A549 (cell line): Measurements from ENCODE around the gene SYNPO2. TPM values are rescaled to one million over a fixed set of nuclear protein-coding genes. Genes with fewer than 3 reads are reported as not detected.

ENCODE experiments used
- ATAC-seq, 2 experiments: fragments of 200-7000 bp in 1 of 2; fragments of >200 bp in 1 of 2; cut with Nextera tagmentation in 1 of 2; cut with Tn5 transposase in 1 of 2; 3 replicates each; pipeline versions ENCODE4 v1.8.0 to v1.9.1; 2018 to 2020; ENCODE audit warnings: mild to moderate bottlenecking in 1 of 2, moderate library complexity in 1 of 2
- CTCF ChIA-PET: fragments of 300-600 bp; sonication (Branson Sonifier 250); formaldehyde crosslinking; extraction: SDS; loops from one replicate; lab custom pipeline; 2021; ENCODE audit warnings: antibody characterized with exemption, inconsistent platforms; lab: Yijun Ruan, JAX
- POLR2A ChIA-PET: fragments of 350-600 bp; formaldehyde crosslinking; extraction: SDS; loops from one replicate; lab custom pipeline; 2021; ENCODE audit warnings: antibody characterized with exemption, inconsistent platforms; lab: Yijun Ruan, JAX
- DNase-seq, 2 experiments: peaks; one replicate each; pipeline versions ENCODE4 v3.0.0 to v3.0.0-alpha.2; 2011 to 2016; ENCODE audit warnings: low read depth in 1 of 2, low spot score in 1 of 2
- FAIRE-seq: peaks from 2 replicates; lab custom pipeline; 2011; peaks lifted over from hg19 to GRCh38; lab: Jason Lieb, UNC
- H3K27ac ChIP-seq, 2 experiments: fragments of >200 bp; sonication (Bioruptor Twin); formaldehyde crosslinking; 3 replicates each; pipeline ENCODE4 v1.5.1; 2016 to 2017
- H3K4me1 ChIP-seq: fragments of >200 bp; sonication (Bioruptor Twin); formaldehyde crosslinking; 3 replicates; pipeline ENCODE4 v1.6.1; 2016
- H3K4me2 ChIP-seq: fragments of >200 bp; sonication (Bioruptor Twin); formaldehyde crosslinking; 3 replicates; pipeline ENCODE4 v1.6.1; 2016
- H3K4me3 ChIP-seq: fragments of >200 bp; sonication (Bioruptor Twin); formaldehyde crosslinking; 3 replicates; pipeline ENCODE4 v1.5.1; 2016
- H3K9me3 ChIP-seq: fragments of >200 bp; sonication (Bioruptor Twin); formaldehyde crosslinking; 3 replicates; pipeline ENCODE4 v1.6.1; 2016
- CTCF ChIP-seq: fragments of >200 bp; sonication (Bioruptor Twin); formaldehyde crosslinking; IDR thresholded peaks from 3 replicates; pipeline ENCODE4 v1.5.1; 2016
- ESRRA ChIP-seq: fragments of 150-350 bp; IDR thresholded peaks from 2 replicates; pipeline ENCODE4 v1.6.1; 2014; ENCODE audit warnings: mild to moderate bottlenecking, low read length, borderline replicate concordance
- HMGXB4 ChIP-seq: fragments of 250-450 bp; sonication (Bioruptor Pico); IDR thresholded peaks from 2 replicates; pipeline ENCODE4 v1.5.0; 2021; ENCODE audit warnings: mild to moderate bottlenecking, moderate library complexity, borderline replicate concordance
- HOXA7 ChIP-seq: fragments of 250-450 bp; sonication (Bioruptor Pico); IDR thresholded peaks from 2 replicates; pipeline ENCODE4 v1.5.0; 2020; ENCODE audit warnings: mild to moderate bottlenecking, moderate library complexity
- MAX ChIP-seq: IDR thresholded peaks from 2 replicates; pipeline ENCODE4 v1.6.1; 2012
- RAD21 ChIP-seq, 2 experiments: fragments of >200 bp in 1 of 2; sonication (Bioruptor Twin) in 1 of 2; formaldehyde crosslinking in 1 of 2; IDR thresholded peaks in 1 of 2; conservative IDR thresholded peaks in 1 of 2; 2 replicates in 1 of 2; 3 replicates in 1 of 2; pipeline ENCODE4 v1.6.1; 2012 to 2018; ENCODE audit warnings: inconsistent platforms in 1 of 2
- SMC3 ChIP-seq: fragments of >200 bp; sonication (Bioruptor Twin); formaldehyde crosslinking; IDR thresholded peaks from 3 replicates; pipeline ENCODE4 v1.6.1; 2018; ENCODE audit warnings: inconsistent platforms
- TFCP2L1 ChIP-seq: fragments of 250-450 bp; sonication (Bioruptor Pico); IDR thresholded peaks from 2 replicates; pipeline ENCODE4 v1.5.0; 2021; ENCODE audit warnings: mild to moderate bottlenecking
- ZFP36 ChIP-seq: fragments of 450-650 bp; IDR thresholded peaks from 2 replicates; pipeline ENCODE4 v1.6.1; 2014; ENCODE audit warnings: borderline replicate concordance; ENCODE audit not compliant: partially characterized antibody
- WGBS: methylation state at CpG from one replicate; pipeline ENCODE4 v1.1.6; 2017; ENCODE audit errors: missing lambda C conversion rate; 5-methylcytosine and 5-hydroxymethylcytosine counted together
- polyA plus RNA-seq, 4 experiments: library from polyadenylated mRNA; depleted of rRNA in 3 of 4; stranded (reverse); fragments of >200 nt; fragmentation: RNase III in 1 of 4; extraction: RNeasy Plus Mini Kit Qiagen cat#74134 plus additional on column Dnase treatment in 1 of 4; gene quantifications; 2 replicates in 3 of 4; 3 replicates in 1 of 4; pipeline ENCODE4 v1.2.3, GENCODE V29; 2011 to 2017
- TF ChIP-seq, protein P1 (sequence below): fragments of 450-650 bp; IDR thresholded peaks from 2 replicates; pipeline ENCODE4 v1.6.1; 2014; ENCODE audit warnings: antibody characterized with exemption
- TF ChIP-seq, protein P2 (sequence below): fragments of 200-600 bp; sonication (generic); IDR thresholded peaks from 2 replicates; pipeline ENCODE4 v1.6.1; 2016; ENCODE audit warnings: antibody characterized with exemption, mild to moderate bottlenecking, moderate library complexity

SYNPO2 gene
- polyA plus RNA-seq, 2 of the 4 experiments (the other 2 are of a cell fraction) = 2.5 to 8.8 TPM

- no peak for TF ChIP-seq ESRRA
These were observed 30.9 kb upstream of the SYNPO2 start (continued) for GRCh38 chr4:118857760-118858159.

DNA sequence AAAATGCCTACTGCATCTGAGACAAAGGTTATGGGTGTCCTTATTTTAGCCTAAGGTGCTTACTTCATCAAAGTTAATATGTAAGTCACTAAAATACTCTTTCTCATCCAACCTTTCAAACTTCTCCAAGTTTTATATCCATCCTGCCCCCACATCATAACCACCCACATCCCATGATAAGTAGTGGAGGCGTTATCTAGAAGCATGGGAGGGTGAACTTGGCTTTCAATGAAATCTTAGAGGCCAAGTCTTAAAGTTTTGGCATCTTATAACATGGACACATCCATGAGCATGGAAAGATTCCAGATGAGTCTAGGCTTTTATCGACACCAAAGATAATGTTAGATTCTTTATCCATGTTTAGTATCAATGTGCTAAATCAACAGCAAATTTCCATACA is 29.9 kb upstream of the SYNPO2 start:
- TF ChIP-seq, protein P1, sequence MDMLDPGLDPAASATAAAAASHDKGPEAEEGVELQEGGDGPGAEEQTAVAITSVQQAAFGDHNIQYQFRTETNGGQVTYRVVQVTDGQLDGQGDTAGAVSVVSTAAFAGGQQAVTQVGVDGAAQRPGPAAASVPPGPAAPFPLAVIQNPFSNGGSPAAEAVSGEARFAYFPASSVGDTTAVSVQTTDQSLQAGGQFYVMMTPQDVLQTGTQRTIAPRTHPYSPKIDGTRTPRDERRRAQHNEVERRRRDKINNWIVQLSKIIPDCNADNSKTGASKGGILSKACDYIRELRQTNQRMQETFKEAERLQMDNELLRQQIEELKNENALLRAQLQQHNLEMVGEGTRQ = no peak
- TF ChIP-seq HOXA7 (CRISPR knock-in tag) = no peak
- TF ChIP-seq MAX = no peak
- TF ChIP-seq HMGXB4 (CRISPR knock-in tag) = no peak
- DNase-seq (no peak), ATAC-seq (no peak), FAIRE-seq (no peak)
- H3K4me1 ChIP-seq = no peaks in the 10 kb centered on the region
- ChIA-PET CTCF (no interaction called here), POLR2A (no interaction called here)
- no peak overlapping the region for H3K4me3 ChIP-seq
- no peak overlapping the region for H3K27ac ChIP-seq
- no peak overlapping the region for H3K4me2 ChIP-seq
- H3K9me3 ChIP-seq = no peaks in the 10 kb centered on the region
- 77% methylated on average over 2 of the region's 2 CpGs for WGBS

- POLR2A ChIA-PET = no interaction called here
- 6% methylated on average over 5 of the region's 5 CpGs for WGBS
- no peaks in the 10 kb centered on the region for H3K4me1 ChIP-seq
- no peak overlapping the region for H3K4me3 ChIP-seq
- CTCF ChIA-PET = interaction anchor here (0.6 to 2.0 kb wide), 17 partner anchors 9 to 124 kb away, joined by 3 to 9 read pairs (median 4); no protein-coding TSS in a partner anchor
- H3K9me3 ChIP-seq = no peaks in the 10 kb centered on the region
- ATAC-seq = peak; percentile 81 to 92
- FAIRE-seq = no peak
- H3K27ac ChIP-seq = no peak overlapping the region
- peak; percentile 49 to 50 for DNase-seq
- TF ChIP-seq, protein P2, sequence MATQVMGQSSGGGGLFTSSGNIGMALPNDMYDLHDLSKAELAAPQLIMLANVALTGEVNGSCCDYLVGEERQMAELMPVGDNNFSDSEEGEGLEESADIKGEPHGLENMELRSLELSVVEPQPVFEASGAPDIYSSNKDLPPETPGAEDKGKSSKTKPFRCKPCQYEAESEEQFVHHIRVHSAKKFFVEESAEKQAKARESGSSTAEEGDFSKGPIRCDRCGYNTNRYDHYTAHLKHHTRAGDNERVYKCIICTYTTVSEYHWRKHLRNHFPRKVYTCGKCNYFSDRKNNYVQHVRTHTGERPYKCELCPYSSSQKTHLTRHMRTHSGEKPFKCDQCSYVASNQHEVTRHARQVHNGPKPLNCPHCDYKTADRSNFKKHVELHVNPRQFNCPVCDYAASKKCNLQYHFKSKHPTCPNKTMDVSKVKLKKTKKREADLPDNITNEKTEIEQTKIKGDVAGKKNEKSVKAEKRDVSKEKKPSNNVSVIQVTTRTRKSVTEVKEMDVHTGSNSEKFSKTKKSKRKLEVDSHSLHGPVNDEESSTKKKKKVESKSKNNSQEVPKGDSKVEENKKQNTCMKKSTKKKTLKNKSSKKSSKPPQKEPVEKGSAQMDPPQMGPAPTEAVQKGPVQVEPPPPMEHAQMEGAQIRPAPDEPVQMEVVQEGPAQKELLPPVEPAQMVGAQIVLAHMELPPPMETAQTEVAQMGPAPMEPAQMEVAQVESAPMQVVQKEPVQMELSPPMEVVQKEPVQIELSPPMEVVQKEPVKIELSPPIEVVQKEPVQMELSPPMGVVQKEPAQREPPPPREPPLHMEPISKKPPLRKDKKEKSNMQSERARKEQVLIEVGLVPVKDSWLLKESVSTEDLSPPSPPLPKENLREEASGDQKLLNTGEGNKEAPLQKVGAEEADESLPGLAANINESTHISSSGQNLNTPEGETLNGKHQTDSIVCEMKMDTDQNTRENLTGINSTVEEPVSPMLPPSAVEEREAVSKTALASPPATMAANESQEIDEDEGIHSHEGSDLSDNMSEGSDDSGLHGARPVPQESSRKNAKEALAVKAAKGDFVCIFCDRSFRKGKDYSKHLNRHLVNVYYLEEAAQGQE = no peak
- TF ChIP-seq CTCF (peak; percentile 50), TFCP2L1 (CRISPR knock-in tag) (no peak), SMC3 (0 out of 3 replicates have a peak, but pooled peaks have one; percentile 28), ZFP36 (no peak), RAD21 (conservative IDR thresholded peaks at IDR 0.05 in 1 of 2, IDR thresholded peaks at IDR 0.05 in 1 of 2) (peak; percentile 16 to 32; a peak in 2 of 5 replicates), HMGXB4 (CRISPR knock-in tag) (no peak)
- H3K4me2 ChIP-seq = peak overlapping the region; percentile 49
These were observed 23.5 kb upstream of the SYNPO2 start for GRCh38 chr4:118865091-118865708.
